Gastrocnemius medialis (tissue), 4 donors: ENCODE data around the gene VPS41. TPM values are rescaled to one million over a fixed set of nuclear protein-coding genes. Genes with fewer than 3 reads are reported as not detected.

Experiments
- ATAC-seq, 2 donors: fragments of 150-250 bp; one replicate each; pipeline ENCODE4 v1.9.1; 2016
- DNase-seq, 2 donors: peaks; one replicate each; pipeline ENCODE4 v3.0.0-alpha.2; 2019
- H3K27ac ChIP-seq, 4 donors: fragments of 200-600 bp; sonication (generic); 1 replicate in 1 of 4; 2 replicates in 3 of 4; pipeline ENCODE4 v1.5.1; 2016 to 2018; ENCODE audit warnings: mild to moderate bottlenecking in 2 of 4, moderate library complexity in 1 of 4
- H3K27me3 ChIP-seq, 3 donors: fragments of 200-600 bp; sonication (generic) in 2 of 3; 1 replicate in 1 of 3; 2 replicates in 2 of 3; pipeline versions ENCODE4 v1.5.1 to v1.6.0; 2016 to 2019; ENCODE audit warnings: mild to moderate bottlenecking in 1 of 3, moderate library complexity in 1 of 3
- H3K36me3 ChIP-seq, 2 donors: fragments of 200-600 bp; sonication (generic) in 1 of 2; one replicate each; pipeline ENCODE4 v1.5.1; 2017 to 2018
- H3K4me1 ChIP-seq, 2 donors: fragments of 200-600 bp; sonication (generic) in 1 of 2; one replicate each; pipeline ENCODE4 v1.5.1; 2016 to 2017; ENCODE audit warnings: mild to moderate bottlenecking in 2 of 2
- H3K4me3 ChIP-seq, 4 donors: fragments of 200-600 bp; sonication (generic) in 3 of 4; 1 replicate in 1 of 4; 2 replicates in 3 of 4; pipeline ENCODE4 v1.5.1; 2016 to 2019; ENCODE audit warnings: mild to moderate bottlenecking in 2 of 4
- H3K9me3 ChIP-seq, 3 donors: fragments of 200-600 bp; sonication (generic) in 2 of 3; 1 replicate in 1 of 3; 2 replicates in 2 of 3; pipeline ENCODE4 v1.5.1; 2016 to 2019
- POLR2A ChIP-seq, 2 donors: fragments of 450-650 bp; IDR thresholded peaks; one replicate each; pipeline ENCODE4 v1.6.1; 2017; ENCODE audit warnings: antibody characterized with exemption in 2 of 2, mild to moderate bottlenecking in 2 of 2, moderate library complexity in 2 of 2
- in situ Hi-C, 4 donors: fragments of 200-750 bp; cut with MboI; loops; one replicate each; pipeline versions ENCODE4 v1.15.0 to v1.8.0; 2017; ENCODE audit warnings: low sequenced_read_pairs in 4 of 4
- intact Hi-C: fragments of 100-400 bp; cut with DNase I; formaldehyde crosslinking; loops from one replicate; pipeline ENCODE4 v1.15.1; 2023; ENCODE audit warnings: low total_unique reads
- total RNA-seq, 4 donors: library from RNA; depleted of rRNA; stranded (reverse); fragments of >200 nt; gene quantifications; one replicate each; pipeline versions ENCODE4 v1.1.0 to v1.2.3, GENCODE V29; 2016
- TF ChIP-seq, protein P1 (sequence below), 5 experiments: fragments of 450-650 bp in 3 of 5; fragments of 200-600 bp in 2 of 5; sonication (generic) in 2 of 5; IDR thresholded peaks in 4 of 5; conservative IDR thresholded peaks in 1 of 5; 1 replicate in 4 of 5; 2 replicates in 1 of 5; pipeline ENCODE4 v1.5.1; 2016 to 2019; ENCODE audit warnings: antibody characterized with exemption in 5 of 5, mild to moderate bottlenecking in 3 of 5, moderate library complexity in 3 of 5

The VPS41 gene
- total RNA-seq, 4 donors from 2014 or later = 6.3 to 15.3 (median 11.6) TPM

DNA sequence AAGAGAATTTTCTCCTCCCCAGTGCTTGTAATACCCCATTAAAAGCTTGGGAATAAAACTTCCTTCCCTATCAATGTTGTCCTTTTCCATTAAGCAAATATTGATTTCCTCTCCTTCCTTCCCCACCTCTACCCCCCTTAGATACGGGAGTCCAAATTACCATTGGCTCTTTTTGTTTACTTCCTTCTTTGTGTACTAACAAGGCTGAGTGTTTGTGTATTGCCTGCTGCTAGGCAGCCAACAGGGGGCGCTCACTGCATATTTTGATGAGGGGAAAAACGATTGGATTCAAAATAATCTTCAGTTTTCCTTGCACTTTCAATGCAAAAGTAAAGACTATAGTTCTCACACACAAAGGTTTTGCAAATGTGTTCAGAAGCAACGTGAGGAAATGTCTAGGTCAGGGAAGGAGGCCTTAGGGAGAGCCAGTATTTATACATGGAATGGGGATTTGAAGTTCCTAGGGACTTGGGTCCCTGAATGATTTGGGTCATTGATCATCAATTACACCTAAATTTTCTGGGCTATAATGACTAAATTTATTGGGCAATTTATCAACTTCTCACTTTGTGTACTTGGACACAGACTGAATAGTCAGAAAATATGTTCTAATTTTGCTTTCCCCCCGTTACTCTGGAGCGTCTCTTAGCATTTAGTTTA is 23.6 kb upstream of the VPS41 start:
- TF ChIP-seq POLR2A (IDR thresholded peaks at IDR 0.05) = no peak
- TF ChIP-seq, protein P1, sequence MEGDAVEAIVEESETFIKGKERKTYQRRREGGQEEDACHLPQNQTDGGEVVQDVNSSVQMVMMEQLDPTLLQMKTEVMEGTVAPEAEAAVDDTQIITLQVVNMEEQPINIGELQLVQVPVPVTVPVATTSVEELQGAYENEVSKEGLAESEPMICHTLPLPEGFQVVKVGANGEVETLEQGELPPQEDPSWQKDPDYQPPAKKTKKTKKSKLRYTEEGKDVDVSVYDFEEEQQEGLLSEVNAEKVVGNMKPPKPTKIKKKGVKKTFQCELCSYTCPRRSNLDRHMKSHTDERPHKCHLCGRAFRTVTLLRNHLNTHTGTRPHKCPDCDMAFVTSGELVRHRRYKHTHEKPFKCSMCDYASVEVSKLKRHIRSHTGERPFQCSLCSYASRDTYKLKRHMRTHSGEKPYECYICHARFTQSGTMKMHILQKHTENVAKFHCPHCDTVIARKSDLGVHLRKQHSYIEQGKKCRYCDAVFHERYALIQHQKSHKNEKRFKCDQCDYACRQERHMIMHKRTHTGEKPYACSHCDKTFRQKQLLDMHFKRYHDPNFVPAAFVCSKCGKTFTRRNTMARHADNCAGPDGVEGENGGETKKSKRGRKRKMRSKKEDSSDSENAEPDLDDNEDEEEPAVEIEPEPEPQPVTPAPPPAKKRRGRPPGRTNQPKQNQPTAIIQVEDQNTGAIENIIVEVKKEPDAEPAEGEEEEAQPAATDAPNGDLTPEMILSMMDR (IDR thresholded peaks at IDR 0.05 in 4 of 5, conservative IDR thresholded peaks at IDR 0.05 in 1 of 5) = peak; percentile 41 to 70 (median 51)
- DNase-seq = peak in 1 of 2 donors; percentile 15
- Histone ChIP-seq H3K4me1 (no peaks in the 10 kb centered on the region), H3K4me3 (no peak overlapping the region), H3K36me3 (no peaks in the 10 kb centered on the region), H3K27me3 (no peaks in the 10 kb centered on the region), H3K27ac (no peak overlapping the region), H3K9me3 (no peaks in the 10 kb centered on the region)
- intact Hi-C loops = no loop called here
- in situ Hi-C loops = loop anchor here in 3 of 4 donors (10.0 to 25.0 kb wide), 2 partner anchors 530 to 532 kb away; no protein-coding TSS in a partner anchor
- no peak for ATAC-seq

DNA sequence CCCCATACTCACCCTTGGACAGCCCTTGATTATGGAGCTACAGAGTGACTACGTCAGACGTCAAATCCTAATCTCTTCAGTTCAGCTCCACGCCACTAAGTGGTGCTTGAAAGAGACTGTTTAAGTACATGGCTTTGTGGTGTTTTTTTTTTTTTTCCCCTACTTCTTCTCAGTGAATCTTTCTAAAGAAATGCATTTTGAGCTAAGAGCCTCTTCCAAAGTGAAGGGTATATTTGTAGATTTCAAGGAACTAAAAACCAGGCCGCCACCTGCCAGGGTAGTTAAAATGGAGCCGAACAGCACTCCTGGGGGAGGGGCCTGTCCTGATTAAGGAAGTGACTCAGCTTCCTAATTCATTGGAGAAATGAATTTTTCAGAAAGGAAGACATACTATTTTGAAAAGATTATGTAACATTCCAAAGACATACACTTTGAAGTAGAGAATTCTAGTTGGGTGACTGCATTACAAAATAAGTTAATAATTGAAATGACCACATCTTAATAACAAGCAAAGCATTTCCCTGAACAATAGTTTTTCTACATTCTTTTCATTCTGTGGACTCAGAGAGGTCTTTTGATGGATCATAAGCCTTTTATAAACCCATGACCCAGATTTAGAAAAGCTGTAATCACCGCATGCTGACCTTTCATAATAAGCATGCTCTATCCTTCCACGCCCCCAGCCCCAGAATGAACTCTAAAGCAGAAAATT is 20.6 kb upstream of the VPS41 start:
- Histone ChIP-seq H3K9me3 (no peaks in the 10 kb centered on the region), H3K27ac (no peak overlapping the region), H3K4me3 (no peak overlapping the region), H3K4me1 (no peaks in the 10 kb centered on the region), H3K36me3 (no peaks in the 10 kb centered on the region), H3K27me3 (no peaks in the 10 kb centered on the region)
- in situ Hi-C loops = loop anchor here (10.0 to 25.0 kb wide), 2 partner anchors 533 to 535 kb away; no protein-coding TSS in a partner anchor
- intact Hi-C loops = no loop called here
- TF ChIP-seq, protein P1 (IDR thresholded peaks at IDR 0.05 in 4 of 5, conservative IDR thresholded peaks at IDR 0.05 in 1 of 5) = no peak
- TF ChIP-seq POLR2A (IDR thresholded peaks at IDR 0.05) = no peak
- DNase-seq = no peak
- no peak for ATAC-seq

- no peak for DNase-seq
- Histone ChIP-seq H3K9me3 (no peaks in the 10 kb centered on the region), H3K27ac (no peak overlapping the region), H3K27me3 (no peaks in the 10 kb centered on the region), H3K4me1 (no peaks in the 10 kb centered on the region), H3K36me3 (no peaks in the 10 kb centered on the region), H3K4me3 (no peak overlapping the region)
- intact Hi-C loops = no loop called here
- ATAC-seq = no peak
- no peak for TF ChIP-seq POLR2A (IDR thresholded peaks at IDR 0.05)
- TF ChIP-seq, protein P1 (IDR thresholded peaks at IDR 0.05 in 4 of 5, conservative IDR thresholded peaks at IDR 0.05 in 1 of 5) = no peak
- in situ Hi-C loops = loop anchor here in 3 of 4 donors (10.0 to 25.0 kb wide), 2 partner anchors 534 to 536 kb away; no protein-coding TSS in a partner anchor
These were observed 19.5 kb upstream of the VPS41 start for GRCh38 chr7:38928506-38928905.

GRCh38 chr7:38927751-38928150 is 18.8 kb upstream of the VPS41 start:
- Histone ChIP-seq H3K27me3 (no peaks in the 10 kb centered on the region), H3K9me3 (no peaks in the 10 kb centered on the region), H3K4me1 (no peaks in the 10 kb centered on the region), H3K27ac (no peak overlapping the region), H3K36me3 (no peaks in the 10 kb centered on the region), H3K4me3 (no peak overlapping the region)
- TF ChIP-seq, protein P1 (IDR thresholded peaks at IDR 0.05 in 4 of 5, conservative IDR thresholded peaks at IDR 0.05 in 1 of 5) = no peak
- no peak for TF ChIP-seq POLR2A (IDR thresholded peaks at IDR 0.05)
- no peak for ATAC-seq
- intact Hi-C loops = no loop called here
- no peak for DNase-seq
- in situ Hi-C loops = loop anchor here in 3 of 4 donors (10.0 to 25.0 kb wide), 2 partner anchors 535 to 537 kb away; no protein-coding TSS in a partner anchor
